IMR-90 (cell line): ENCODE measurements around the gene KCTD16. TPM values are rescaled to one million over a fixed set of nuclear protein-coding genes. Genes with fewer than 3 reads are reported as not detected.

ENCODE experiments used
- ATAC-seq: fragments of 200-7000 bp; cut with Tn5 transposase; 2 replicates; pipeline ENCODE4 v1.9.1; 2020; ENCODE audit warnings: low read depth, mild to moderate bottlenecking, moderate library complexity
- BruUV-seq: library from RNA; stranded (reverse); fragments of 400-500 nt; replicated peaks from 2 replicates; lab custom pipeline; 2021; lab: Mats Ljungman, UMichigan
- CTCF ChIA-PET: fragments of 300-600 bp; formaldehyde crosslinking; extraction: SDS; loops from one replicate; lab custom pipeline; 2021; ENCODE audit warnings: antibody characterized with exemption; lab: Yijun Ruan, JAX
- POLR2A ChIA-PET: fragments of 300-600 bp; sonication (Branson Sonifier 250); formaldehyde crosslinking; loops from one replicate; lab custom pipeline; 2022; ENCODE audit warnings: antibody characterized with exemption; ENCODE audit not compliant: unreplicated experiment; lab: Charles Lee
- DNase-seq: peaks from one replicate; pipeline ENCODE4 v3.0.0; 2013
- H2AFZ ChIP-seq: replicated peaks from 2 replicates; pipeline ENCODE3; 2013; ENCODE audit warnings: low read length, mild to moderate bottlenecking; ENCODE audit not compliant: poor library complexity
- H2AK5ac ChIP-seq: 2 replicates; pipeline ENCODE4 v1.6.1; 2013; ENCODE audit warnings: low read depth, low read length, inconsistent platforms
- H2AK9ac ChIP-seq: replicated peaks from 2 replicates; pipeline ENCODE3; 2013; ENCODE audit warnings: mild to moderate bottlenecking, low read depth, low read length, moderate library complexity; ENCODE audit not compliant: poor library complexity
- H2BK120ac ChIP-seq: 2 replicates; pipeline ENCODE4 v1.6.1; 2013; ENCODE audit warnings: low read depth, low read length, inconsistent platforms
- H2BK15ac ChIP-seq: 3 replicates; pipeline ENCODE4 v1.6.1; 2013; ENCODE audit warnings: low read depth, low read length, inconsistent platforms
- H2BK20ac ChIP-seq: 2 replicates; pipeline ENCODE4 v1.6.1; 2013; ENCODE audit warnings: low read depth, mild to moderate bottlenecking, inconsistent platforms, low read length, moderate library complexity
- H2BK5ac ChIP-seq: 2 replicates; pipeline ENCODE4 v1.6.1; 2013; ENCODE audit warnings: mild to moderate bottlenecking, low read depth, low read length, inconsistent platforms; ENCODE audit not compliant: poor library complexity, severe bottlenecking
- H3K14ac ChIP-seq: replicated peaks from 2 replicates; pipeline ENCODE4 v1.6.1; 2013; ENCODE audit warnings: low read depth, low read length, inconsistent platforms
- H3K18ac ChIP-seq: 2 replicates; pipeline ENCODE4 v1.6.1; 2013; ENCODE audit warnings: low read depth, low read length, control low read depth
- H3K23ac ChIP-seq: 2 replicates; pipeline ENCODE4 v1.6.1; 2013; ENCODE audit warnings: low read depth, low read length, inconsistent platforms
- H3K27ac ChIP-seq: 2 replicates; pipeline ENCODE4 v1.5.1; 2013; ENCODE audit warnings: mild to moderate bottlenecking, control low read depth, low read length; ENCODE audit not compliant: insufficient read depth
- H3K27me3 ChIP-seq: 2 replicates; pipeline ENCODE4 v1.6.1; 2013; ENCODE audit warnings: low read length; ENCODE audit not compliant: control insufficient read depth, insufficient read depth
- H3K36me3 ChIP-seq: 2 replicates; pipeline ENCODE4 v1.6.1; 2013; ENCODE audit warnings: low read length, mixed read lengths; ENCODE audit not compliant: control insufficient read depth, insufficient read depth
- H3K4ac ChIP-seq: 2 replicates; pipeline ENCODE4 v1.6.1; 2013; ENCODE audit warnings: low read depth, low read length, inconsistent platforms
- H3K4me1 ChIP-seq: 2 replicates; pipeline ENCODE4 v1.6.1; 2013; ENCODE audit warnings: low read length, mixed read lengths; ENCODE audit not compliant: control insufficient read depth, insufficient read depth
- H3K4me2 ChIP-seq: 2 replicates; pipeline ENCODE4 v1.6.1; 2013; ENCODE audit warnings: low read depth, mild to moderate bottlenecking, control low read depth, low read length, moderate library complexity
- H3K4me3 ChIP-seq: 2 replicates; pipeline ENCODE4 v1.5.1; 2013; ENCODE audit warnings: low read depth, mild to moderate bottlenecking, control low read depth, low read length, moderate library complexity; ENCODE audit not compliant: insufficient read depth
- H3K56ac ChIP-seq: 2 replicates; pipeline ENCODE4 v1.6.1; 2013; ENCODE audit warnings: low read length, inconsistent platforms; ENCODE audit not compliant: insufficient read depth; ENCODE audit errors: extremely low read depth
- H3K79me1 ChIP-seq, 2 experiments: 2 replicates each; pipeline ENCODE4 v1.6.1; 2013; ENCODE audit warnings: low read length in 2 of 2, inconsistent platforms in 1 of 2, low read depth in 1 of 2
- H3K9ac ChIP-seq: 2 replicates; pipeline ENCODE4 v1.6.1; 2013; ENCODE audit warnings: low read depth, low read length, control low read depth
- H3K9me1 ChIP-seq: 2 replicates; pipeline ENCODE4 v1.6.1; 2013; ENCODE audit warnings: low read length, inconsistent platforms; ENCODE audit not compliant: insufficient read depth
- H3K9me3 ChIP-seq: 2 replicates; pipeline ENCODE4 v1.6.1; 2013; ENCODE audit warnings: low read length; ENCODE audit not compliant: control insufficient read depth, insufficient read depth
- H4K20me1 ChIP-seq: 2 replicates; pipeline ENCODE4 v1.6.1; 2013; ENCODE audit warnings: low read length, inconsistent platforms; ENCODE audit not compliant: insufficient read depth
- H4K5ac ChIP-seq: 2 replicates; pipeline ENCODE4 v1.6.1; 2013; ENCODE audit warnings: mild to moderate bottlenecking, low read depth, low read length, control low read depth
- H4K8ac ChIP-seq, 2 experiments: 2 replicates each; pipeline ENCODE4 v1.6.1; 2013; ENCODE audit warnings: low read depth in 2 of 2, low read length in 2 of 2, control low read depth in 1 of 2, inconsistent platforms in 1 of 2
- H4K91ac ChIP-seq: 2 replicates; pipeline ENCODE4 v1.6.1; 2013; ENCODE audit warnings: low read depth, low read length, inconsistent platforms; ENCODE audit not compliant: insufficient read depth
- BHLHE40 ChIP-seq: fragments of 150-350 bp; IDR thresholded peaks from 2 replicates; pipeline ENCODE4 v1.6.1; 2016; ENCODE audit warnings: mild to moderate bottlenecking, low read depth, low read length
- CHD1 ChIP-seq: IDR thresholded peaks from 2 replicates; pipeline ENCODE4 v1.6.1; 2012; ENCODE audit warnings: low read depth, low read length, improper control_type of control experiment
- ELK1 ChIP-seq: fragments of 150-350 bp; IDR thresholded peaks from 2 replicates; pipeline ENCODE4 v1.6.1; 2016; ENCODE audit warnings: low read depth, mild to moderate bottlenecking, low read length, moderate library complexity, borderline replicate concordance
- FOS ChIP-seq: fragments of 150-350 bp; IDR thresholded peaks from 2 replicates; pipeline ENCODE4 v1.6.1; 2016; ENCODE audit warnings: low read depth, low read length
- MAFK ChIP-seq: IDR thresholded peaks from 2 replicates; pipeline ENCODE4 v1.6.1; 2012; ENCODE audit warnings: low read depth, low read length, improper control_type of control experiment
- MXI1 ChIP-seq: IDR thresholded peaks from 2 replicates; pipeline ENCODE4 v1.6.1; 2012; ENCODE audit warnings: low read depth, mild to moderate bottlenecking, low read length, moderate library complexity, borderline replicate concordance
- NFE2L2 ChIP-seq: fragments of 150-350 bp; IDR thresholded peaks from 2 replicates; pipeline ENCODE4 v1.6.1; 2016; ENCODE audit warnings: low read depth, mild to moderate bottlenecking, low read length
- POLR2A ChIP-seq: IDR thresholded peaks from 2 replicates; pipeline ENCODE4 v1.6.1; 2012; ENCODE audit warnings: mild to moderate bottlenecking, low read depth, low read length
- RAD21 ChIP-seq: IDR thresholded peaks from 2 replicates; pipeline ENCODE4 v1.6.1; 2012; ENCODE audit warnings: low read length, improper control_type of control experiment
- RCOR1 ChIP-seq: IDR thresholded peaks from 2 replicates; pipeline ENCODE4 v1.6.1; 2012; ENCODE audit warnings: mild to moderate bottlenecking, low read length, improper control_type of control experiment; ENCODE audit not compliant: insufficient replicate concordance
- RFX5 ChIP-seq: IDR thresholded peaks from 2 replicates; pipeline ENCODE4 v1.8.0; 2012; ENCODE audit warnings: low read depth, mild to moderate bottlenecking, low read length, moderate library complexity
- SMC3 ChIP-seq: fragments of 150-350 bp; IDR thresholded peaks from 2 replicates; pipeline ENCODE4 v1.6.1; 2016; ENCODE audit warnings: low read depth, mild to moderate bottlenecking, antibody characterized with exemption, low read length, moderate library complexity
- USF2 ChIP-seq: fragments of 150-350 bp; IDR thresholded peaks from 2 replicates; pipeline ENCODE4 v1.6.1; 2017; ENCODE audit warnings: mild to moderate bottlenecking, antibody characterized with exemption, low read length, low read depth
- WGBS, 2 experiments: methylation state at CpG; one replicate each; pipeline versions ENCODE4 v1.1.5 to v1.1.7; 2013; ENCODE audit warnings: missing lambda C conversion rate in 2 of 2; ENCODE audit not compliant: insufficient read length in 1 of 2; ENCODE audit errors: extremely low coverage in 2 of 2; 5-methylcytosine and 5-hydroxymethylcytosine counted together
- dilution Hi-C: fragments of 300-500 bp; cut with HindIII; formaldehyde crosslinking; loops from one replicate; pipeline ENCODE4 v1.14.3; 2018; ENCODE audit warnings: low sequenced_read_pairs; ENCODE audit not compliant: unreplicated experiment
- in situ Hi-C: fragments of 300-500 bp; cut with MboI; formaldehyde crosslinking; loops from 3 replicates; pipeline ENCODE4 v1.14.3; 2019; ENCODE audit warnings: low sequenced_read_pairs, inconsistent platforms, mixed read lengths
- intact Hi-C: fragments of 100-400 bp; cut with micrococcal nuclease; formaldehyde crosslinking; loops from 2 replicates; pipeline ENCODE4 v1.10.0; 2022
- polyA plus RNA-seq, 3 experiments: library from polyadenylated mRNA; depleted of rRNA; stranded (reverse); fragments of >200 nt; gene quantifications; 2 replicates each; pipeline ENCODE4 v1.2.3, GENCODE V29; 2012; ENCODE audit warnings: low replicate concordance in 1 of 3
- total RNA-seq: library from RNA; depleted of rRNA; stranded (reverse); fragments of >200 nt; gene quantifications from 2 replicates; pipeline ENCODE4 v1.2.3, GENCODE V29; 2012
- TF ChIP-seq, protein P1 (sequence below): conservative IDR thresholded peaks from 2 replicates; pipeline ENCODE4 v1.5.1; 2012; ENCODE audit warnings: mild to moderate bottlenecking, low read depth, low read length, improper control_type of control experiment

KCTD16 gene
- total and polyA plus RNA-seq, 2 of the 4 experiments (the other 2 are of a cell fraction) = 0.43 to 1.1 TPM

DNA sequence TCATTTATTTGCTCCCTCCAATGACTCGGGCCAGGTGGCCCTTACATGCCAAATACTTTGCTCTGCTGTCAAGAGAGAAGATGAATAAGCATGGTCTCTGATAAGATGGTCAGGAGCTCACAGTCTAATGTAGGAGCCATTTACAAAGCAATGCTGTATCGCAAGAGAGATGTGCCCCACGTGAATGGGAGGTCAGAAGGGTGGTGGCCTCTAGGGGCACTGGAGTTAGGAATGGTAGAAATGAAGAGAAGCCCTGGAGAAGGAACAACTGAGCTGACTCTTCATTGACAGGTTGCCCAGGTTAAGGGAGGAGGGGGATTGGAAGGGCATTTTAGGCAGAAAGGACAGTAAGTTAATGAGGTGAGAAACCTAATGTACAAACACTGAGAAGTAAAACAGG lies 286.5 kb downstream of the KCTD16 start:
- no peak overlapping the region for H2AFZ ChIP-seq
- in situ Hi-C loops = no loop called here
- H3K4ac ChIP-seq = no peak overlapping the region
- H4K20me1 ChIP-seq = no peaks in the 10 kb centered on the region
- DNase-seq (no peak), ATAC-seq (no peak)
- POLR2A ChIA-PET = no interaction called here
- H3K56ac ChIP-seq = no peak overlapping the region
- no peak overlapping the region for H3K4me2 ChIP-seq
- no peak overlapping the region for H2AK5ac ChIP-seq
- no peak overlapping the region for H3K9ac ChIP-seq
- H3K36me3 ChIP-seq = no peaks in the 10 kb centered on the region
- H3K79me1 ChIP-seq = no peaks in the 10 kb centered on the region
- 27% methylated on average over 2 of the region's 3 CpGs; no CpG with 5 or more reads in 1 of the 2 experiments for whole genome bisulfite sequencing, 2 experiments
- no peak overlapping the region for H3K27ac ChIP-seq
- no peak overlapping the region for H2BK20ac ChIP-seq
- intact Hi-C loops = no loop called here
- no peak overlapping the region for H4K91ac ChIP-seq
- BruUV-seq = no TSS peak
- CTCF ChIA-PET = no interaction called here
- TF ChIP-seq USF2 (no peak), MAFK (no peak), ELK1 (no peak), MXI1 (no peak), FOS (no peak), SMC3 (no peak), RAD21 (no peak), RCOR1 (no peak), POLR2A (no peak), CHD1 (no peak), NFE2L2 (no peak), BHLHE40 (no peak), RFX5 (no peak)
- TF ChIP-seq, protein P1, sequence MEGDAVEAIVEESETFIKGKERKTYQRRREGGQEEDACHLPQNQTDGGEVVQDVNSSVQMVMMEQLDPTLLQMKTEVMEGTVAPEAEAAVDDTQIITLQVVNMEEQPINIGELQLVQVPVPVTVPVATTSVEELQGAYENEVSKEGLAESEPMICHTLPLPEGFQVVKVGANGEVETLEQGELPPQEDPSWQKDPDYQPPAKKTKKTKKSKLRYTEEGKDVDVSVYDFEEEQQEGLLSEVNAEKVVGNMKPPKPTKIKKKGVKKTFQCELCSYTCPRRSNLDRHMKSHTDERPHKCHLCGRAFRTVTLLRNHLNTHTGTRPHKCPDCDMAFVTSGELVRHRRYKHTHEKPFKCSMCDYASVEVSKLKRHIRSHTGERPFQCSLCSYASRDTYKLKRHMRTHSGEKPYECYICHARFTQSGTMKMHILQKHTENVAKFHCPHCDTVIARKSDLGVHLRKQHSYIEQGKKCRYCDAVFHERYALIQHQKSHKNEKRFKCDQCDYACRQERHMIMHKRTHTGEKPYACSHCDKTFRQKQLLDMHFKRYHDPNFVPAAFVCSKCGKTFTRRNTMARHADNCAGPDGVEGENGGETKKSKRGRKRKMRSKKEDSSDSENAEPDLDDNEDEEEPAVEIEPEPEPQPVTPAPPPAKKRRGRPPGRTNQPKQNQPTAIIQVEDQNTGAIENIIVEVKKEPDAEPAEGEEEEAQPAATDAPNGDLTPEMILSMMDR = no peak
- no peak overlapping the region for H4K8ac ChIP-seq
- no peaks in the 10 kb centered on the region for H3K9me1 ChIP-seq
- no peak overlapping the region for H3K14ac ChIP-seq
- no peaks in the 10 kb centered on the region for H3K9me3 ChIP-seq
- no peaks in the 10 kb centered on the region for H3K4me1 ChIP-seq
- no peaks in the 10 kb centered on the region for H3K27me3 ChIP-seq
- H4K5ac ChIP-seq = no peak overlapping the region
- no peak overlapping the region for H3K23ac ChIP-seq
- no peak overlapping the region for H2BK15ac ChIP-seq
- dilution Hi-C loops = no loop called here
- H2BK5ac ChIP-seq = no peak overlapping the region
- no peak overlapping the region for H3K4me3 ChIP-seq
- no peak overlapping the region for H2AK9ac ChIP-seq
- no peak overlapping the region for H2BK120ac ChIP-seq
- no peak overlapping the region for H3K18ac ChIP-seq
